DOHH2 (cell line): ENCODE results near the gene CEBPZOS.

Source experiments
- EZH2phosphoT487 ChIP-seq: fragments of 200-600 bp; sonication (generic); IDR thresholded peaks from 2 replicates; pipeline ENCODE4 v1.6.1; 2017; ENCODE audit warnings: borderline replicate concordance, mild to moderate bottlenecking, antibody characterized with exemption, low read length, moderate library complexity, mixed read lengths
- TF ChIP-seq, protein P1 (sequence below): fragments of 200-600 bp; sonication (generic); IDR thresholded peaks from one replicate; pipeline ENCODE4 v1.5.1; 2014; ENCODE audit warnings: antibody characterized with exemption, mild to moderate bottlenecking, low read depth, low read length; ENCODE audit not compliant: poor library complexity, severe bottlenecking

DNA sequence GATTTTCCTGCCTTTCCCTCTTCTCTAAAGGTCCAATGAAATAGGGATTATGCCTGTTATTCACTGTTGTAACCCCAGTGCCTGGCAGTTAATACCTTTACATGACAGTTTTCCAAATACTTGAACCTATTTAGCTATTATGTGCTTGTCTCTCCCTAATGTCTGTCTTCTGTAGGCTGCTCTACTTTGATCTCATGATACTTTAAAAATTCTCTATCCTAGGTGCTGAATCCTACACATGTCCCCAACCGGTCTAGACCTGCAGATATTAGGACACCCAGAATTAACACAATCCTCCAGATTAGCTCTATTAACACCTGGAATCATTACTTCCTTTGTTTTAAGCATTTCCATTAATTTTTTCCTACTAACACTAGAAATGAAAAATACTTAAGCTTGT is 27.8 kb downstream of the CEBPZOS start:
- TF ChIP-seq, protein P1, sequence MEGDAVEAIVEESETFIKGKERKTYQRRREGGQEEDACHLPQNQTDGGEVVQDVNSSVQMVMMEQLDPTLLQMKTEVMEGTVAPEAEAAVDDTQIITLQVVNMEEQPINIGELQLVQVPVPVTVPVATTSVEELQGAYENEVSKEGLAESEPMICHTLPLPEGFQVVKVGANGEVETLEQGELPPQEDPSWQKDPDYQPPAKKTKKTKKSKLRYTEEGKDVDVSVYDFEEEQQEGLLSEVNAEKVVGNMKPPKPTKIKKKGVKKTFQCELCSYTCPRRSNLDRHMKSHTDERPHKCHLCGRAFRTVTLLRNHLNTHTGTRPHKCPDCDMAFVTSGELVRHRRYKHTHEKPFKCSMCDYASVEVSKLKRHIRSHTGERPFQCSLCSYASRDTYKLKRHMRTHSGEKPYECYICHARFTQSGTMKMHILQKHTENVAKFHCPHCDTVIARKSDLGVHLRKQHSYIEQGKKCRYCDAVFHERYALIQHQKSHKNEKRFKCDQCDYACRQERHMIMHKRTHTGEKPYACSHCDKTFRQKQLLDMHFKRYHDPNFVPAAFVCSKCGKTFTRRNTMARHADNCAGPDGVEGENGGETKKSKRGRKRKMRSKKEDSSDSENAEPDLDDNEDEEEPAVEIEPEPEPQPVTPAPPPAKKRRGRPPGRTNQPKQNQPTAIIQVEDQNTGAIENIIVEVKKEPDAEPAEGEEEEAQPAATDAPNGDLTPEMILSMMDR: no peak
- no peak for TF ChIP-seq EZH2phosphoT487
